GM12872 (cell line): ENCODE measurements around the gene SMIM29.

Experiments
- TF ChIP-seq, protein P1 (sequence below): IDR thresholded peaks from 3 replicates; pipeline ENCODE4 v1.5.1; 2011; ENCODE audit warnings: low read depth, mild to moderate bottlenecking, low read length, moderate library complexity; ENCODE audit not compliant: insufficient read depth

Gene SMIM29

DNA sequence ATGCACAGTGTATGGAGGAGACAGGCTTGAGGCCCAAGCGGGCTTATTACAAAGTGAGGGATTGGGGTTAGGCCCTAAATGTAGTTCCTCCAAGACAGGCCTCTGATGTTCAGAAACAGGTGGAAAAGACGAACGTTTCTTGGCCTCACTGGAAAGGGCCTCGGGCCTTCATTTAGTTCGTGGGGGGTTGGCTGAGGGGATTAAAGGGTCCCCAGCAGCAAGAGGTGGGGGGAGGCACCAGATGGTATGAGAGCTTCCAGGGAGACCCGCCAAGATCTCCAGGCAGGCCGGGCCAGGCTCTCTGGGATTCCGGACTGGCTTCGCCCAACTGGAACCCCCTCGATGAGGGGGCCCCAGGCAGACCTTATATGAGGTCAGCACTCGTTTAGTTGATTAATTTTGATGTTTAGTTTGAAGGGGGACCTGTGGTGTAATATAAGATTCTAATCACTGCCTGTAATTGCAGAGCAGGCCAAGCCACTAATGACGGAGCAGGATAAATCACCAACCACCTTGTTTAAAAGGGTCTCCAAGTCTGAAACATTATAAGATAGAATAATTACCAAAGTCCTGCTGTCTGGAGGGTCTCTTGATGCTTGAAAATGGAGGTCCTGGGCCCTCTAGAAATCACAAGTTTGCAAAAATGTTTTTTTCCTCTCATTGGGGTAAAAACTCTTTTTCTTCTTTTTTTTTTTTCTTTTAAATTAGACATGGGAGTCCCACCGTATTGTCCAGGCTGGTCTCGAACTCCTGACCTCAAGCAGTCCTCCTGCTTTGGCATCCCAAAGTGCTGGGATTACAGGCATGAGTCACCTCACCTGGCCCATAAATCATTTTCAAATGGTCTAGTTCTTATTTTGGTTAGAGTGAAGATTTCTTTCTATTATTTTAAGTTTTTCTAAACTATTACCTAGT is 10.0 kb downstream of the SMIM29 start:
- TF ChIP-seq, protein P1, sequence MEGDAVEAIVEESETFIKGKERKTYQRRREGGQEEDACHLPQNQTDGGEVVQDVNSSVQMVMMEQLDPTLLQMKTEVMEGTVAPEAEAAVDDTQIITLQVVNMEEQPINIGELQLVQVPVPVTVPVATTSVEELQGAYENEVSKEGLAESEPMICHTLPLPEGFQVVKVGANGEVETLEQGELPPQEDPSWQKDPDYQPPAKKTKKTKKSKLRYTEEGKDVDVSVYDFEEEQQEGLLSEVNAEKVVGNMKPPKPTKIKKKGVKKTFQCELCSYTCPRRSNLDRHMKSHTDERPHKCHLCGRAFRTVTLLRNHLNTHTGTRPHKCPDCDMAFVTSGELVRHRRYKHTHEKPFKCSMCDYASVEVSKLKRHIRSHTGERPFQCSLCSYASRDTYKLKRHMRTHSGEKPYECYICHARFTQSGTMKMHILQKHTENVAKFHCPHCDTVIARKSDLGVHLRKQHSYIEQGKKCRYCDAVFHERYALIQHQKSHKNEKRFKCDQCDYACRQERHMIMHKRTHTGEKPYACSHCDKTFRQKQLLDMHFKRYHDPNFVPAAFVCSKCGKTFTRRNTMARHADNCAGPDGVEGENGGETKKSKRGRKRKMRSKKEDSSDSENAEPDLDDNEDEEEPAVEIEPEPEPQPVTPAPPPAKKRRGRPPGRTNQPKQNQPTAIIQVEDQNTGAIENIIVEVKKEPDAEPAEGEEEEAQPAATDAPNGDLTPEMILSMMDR = no peak

DNA sequence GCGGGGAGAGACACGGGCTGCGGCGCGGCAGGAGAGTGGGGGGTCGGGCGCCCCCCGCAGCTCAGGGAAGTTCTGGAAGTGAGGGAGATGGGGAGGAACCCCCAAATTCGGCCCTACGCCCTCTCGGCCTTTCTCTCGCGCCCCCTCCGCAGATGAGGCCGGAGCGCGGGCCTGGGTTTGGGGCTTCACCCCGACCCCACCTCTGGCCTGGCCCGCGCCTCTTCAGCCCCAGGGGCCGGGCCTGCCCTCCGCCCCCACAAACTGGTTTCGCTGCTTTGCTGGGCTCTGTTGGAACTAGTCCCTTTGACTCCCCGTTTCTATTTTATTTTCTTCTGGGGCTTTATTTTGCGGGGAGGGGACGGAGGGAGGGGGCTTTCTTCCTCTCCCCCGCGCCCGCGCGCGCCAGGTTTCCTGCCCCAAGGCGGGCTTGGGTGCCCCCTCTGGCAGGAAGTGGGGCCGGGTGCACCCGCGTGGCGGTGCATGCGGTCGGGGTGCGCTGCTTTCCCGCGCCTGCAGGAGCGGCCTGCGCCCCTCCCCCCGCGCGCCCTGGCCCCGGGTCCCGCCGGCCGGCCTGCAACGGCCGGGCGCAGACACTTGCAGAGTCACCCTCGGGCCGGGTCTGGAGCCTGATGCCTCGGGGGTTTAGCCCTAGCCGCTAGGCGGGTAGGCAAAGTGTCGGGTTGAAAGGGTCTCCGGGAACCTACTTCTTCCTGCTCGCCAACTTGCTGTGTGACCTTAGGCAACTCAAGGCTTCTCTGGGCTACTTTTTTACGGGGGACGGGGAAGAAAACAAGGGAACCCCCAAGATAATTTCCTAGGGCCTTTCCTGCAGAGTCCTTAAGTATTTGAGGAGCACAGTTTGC is 10.9 kb downstream of the SMIM29 start:
- TF ChIP-seq, protein P1 = peak; percentile 45; the same call in 2 of the 3 replicates

DNA sequence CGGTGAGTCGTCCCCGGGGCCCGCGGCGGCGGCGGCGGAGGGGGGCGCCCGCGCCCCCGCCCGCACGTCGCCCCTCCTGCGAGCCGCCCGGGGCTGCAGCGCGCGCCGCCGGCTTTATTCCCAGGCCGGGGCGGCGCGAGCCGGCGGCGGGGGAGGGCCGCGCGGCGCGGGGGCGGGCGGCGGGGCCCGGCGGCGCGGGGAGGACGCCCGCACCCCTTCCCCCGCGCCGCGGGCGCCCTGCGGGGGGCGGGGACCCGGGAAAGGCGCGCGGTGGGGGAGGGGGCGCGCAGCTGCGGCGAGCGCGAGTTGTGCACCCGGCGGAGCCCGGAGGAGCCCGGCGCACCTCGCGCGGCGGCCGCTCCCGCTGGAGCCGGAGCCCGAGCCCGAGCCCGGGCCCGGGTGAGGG is 11.5 kb downstream of the SMIM29 start:
- TF ChIP-seq, protein P1 = no peak

GRCh38 chr6:34236443-34237315 is 12.1 kb downstream of the SMIM29 start, which contains the start of gene HMGA1:
Gene HMGA1, plus strand, starts transcription at chr6:34236873. Its CDS starts 3,908 bp downstream, at chr6:34240781.
- TF ChIP-seq, protein P1 = no peak

GRCh38 chr6:34236131-34236442 is 12.7 kb downstream of the SMIM29 start:
- TF ChIP-seq, protein P1 = no peak

DNA sequence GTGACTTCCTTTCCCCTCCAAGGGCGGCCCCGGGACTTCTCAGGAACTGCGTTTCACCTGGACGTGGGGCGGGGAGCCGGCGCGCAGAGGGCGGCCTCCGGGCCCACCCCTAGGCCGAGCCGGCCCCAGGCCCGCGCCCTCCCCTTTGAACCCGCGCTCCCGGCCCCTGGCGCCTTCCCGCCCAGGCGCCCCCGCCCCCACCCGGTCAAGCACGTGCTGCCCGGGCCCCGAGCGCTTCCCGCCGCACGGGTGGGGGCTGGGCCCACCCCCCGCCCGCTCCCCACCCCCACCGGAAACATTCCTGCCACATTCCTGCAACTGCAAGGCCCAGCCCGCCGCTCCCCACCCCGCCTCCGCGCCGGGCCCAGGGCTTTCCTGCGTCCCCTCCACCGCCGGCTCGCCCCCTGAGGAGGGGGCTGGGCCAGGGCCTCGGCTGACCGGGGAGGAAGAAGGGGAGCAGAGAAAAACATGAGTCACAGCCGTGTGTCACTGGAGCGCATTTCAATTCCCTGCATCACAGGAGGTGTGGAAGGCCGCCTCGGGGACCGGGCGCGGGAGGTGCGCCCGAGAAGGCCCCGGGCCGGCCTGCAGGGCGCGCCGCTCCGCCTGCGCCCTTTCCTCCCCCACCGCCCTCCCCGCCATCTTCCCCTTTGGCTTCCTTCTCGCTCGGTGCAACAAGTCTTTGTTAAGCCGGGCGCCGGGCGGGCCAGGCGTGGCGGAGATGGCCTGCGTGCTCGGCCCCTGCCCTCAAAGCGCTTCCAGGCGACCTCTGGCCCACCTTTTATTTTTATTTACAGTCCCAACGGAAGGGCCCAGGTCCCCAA is 13.3 kb downstream of the SMIM29 start:
- TF ChIP-seq, protein P1 = no peak
